Neural cell (in vitro differentiated cells): ENCODE measurements around the gene CCDC15. TPM values are rescaled to one million over a fixed set of nuclear protein-coding genes. Genes with fewer than 3 reads are reported as not detected.

Experiments used
- H2AFZ ChIP-seq: fragments of 200-600, 300-800 bp; sonication (generic), shearing (Covaris generic); 2 replicates; pipeline ENCODE4 v1.6.0; 2014; ENCODE audit warnings: low read depth, mild to moderate bottlenecking, antibody characterized with exemption, low read length, moderate library complexity
- H3F3A ChIP-seq: fragments of 200-600 bp; shearing (Covaris generic); 2 replicates; pipeline ENCODE4 v1.6.1; 2016; ENCODE audit warnings: mild to moderate bottlenecking, moderate library complexity, mixed read lengths, antibody characterized with exemption, low read length; ENCODE audit not compliant: insufficient read depth, poor library complexity, severe bottlenecking
- H3K27ac ChIP-seq: fragments of 200-600, 300-800 bp; sonication (generic), shearing (Covaris generic); 2 replicates; pipeline ENCODE4 v1.5.1; 2014; ENCODE audit warnings: mild to moderate bottlenecking, low read length, moderate library complexity
- H3K27me3 ChIP-seq: fragments of 300-800, 200-600 bp; sonication (generic), shearing (Covaris generic); 2 replicates; pipeline ENCODE4 v1.6.0; 2014; ENCODE audit warnings: mild to moderate bottlenecking, low read depth, low read length, moderate library complexity; ENCODE audit not compliant: insufficient read depth
- H3K36me3 ChIP-seq: fragments of 300-800, 200-600 bp; sonication (generic), shearing (Covaris generic); 2 replicates; pipeline ENCODE4 v1.5.1; 2014; ENCODE audit warnings: mild to moderate bottlenecking, antibody characterized with exemption, low read length, moderate library complexity; ENCODE audit not compliant: insufficient read depth
- H3K4me2 ChIP-seq: fragments of 300-800, 200-600 bp; sonication (generic), shearing (Covaris generic); 2 replicates; pipeline ENCODE4 v1.6.0; 2014; ENCODE audit warnings: mild to moderate bottlenecking, low read length
- H3K4me3 ChIP-seq: fragments of 300-800, 200-600 bp; sonication (generic), shearing (Covaris generic); 2 replicates; pipeline ENCODE4 v1.5.1; 2014; ENCODE audit warnings: mild to moderate bottlenecking, low read length, moderate library complexity
- H3K79me2 ChIP-seq: fragments of 200-600 bp; shearing (Covaris generic); replicated peaks from 2 replicates; pipeline ENCODE4 v1.6.0; 2014; ENCODE audit warnings: mild to moderate bottlenecking, low read length, moderate library complexity; ENCODE audit not compliant: insufficient read depth
- H3K9ac ChIP-seq: fragments of 300-800, 200-600 bp; sonication (generic), shearing (Covaris generic); 2 replicates; pipeline ENCODE4 v1.6.1; 2016; ENCODE audit warnings: mild to moderate bottlenecking, low read length, mixed read lengths
- H3K9me2 ChIP-seq: fragments of 200-600 bp; shearing (Covaris generic); 2 replicates; pipeline ENCODE4 v1.6.1; 2016; ENCODE audit warnings: mild to moderate bottlenecking, low read length, mixed read lengths; ENCODE audit not compliant: insufficient read depth
- H3K9me3 ChIP-seq: fragments of 200-600, 300-800 bp; sonication (generic), shearing (Covaris generic); 2 replicates; pipeline ENCODE4 v1.6.1; 2016; ENCODE audit warnings: mild to moderate bottlenecking, mixed run types, low read length, moderate library complexity, mixed read lengths
- H4K20me1 ChIP-seq: fragments of 200-600 bp; shearing (Covaris generic); 2 replicates; pipeline ENCODE4 v1.6.1; 2016; ENCODE audit warnings: mild to moderate bottlenecking, mixed run types; ENCODE audit not compliant: insufficient read depth
- CTCF ChIP-seq: fragments of 450-650 bp; IDR thresholded peaks from 2 replicates; pipeline ENCODE4 v1.5.1; 2014; ENCODE audit warnings: antibody characterized with exemption, mild to moderate bottlenecking, moderate library complexity; ENCODE audit not compliant: poor library complexity, severe bottlenecking
- EP300 ChIP-seq: fragments of 450-650 bp; conservative IDR thresholded peaks from 2 replicates; pipeline ENCODE4 v1.6.1; 2014; ENCODE audit warnings: antibody characterized with exemption, mild to moderate bottlenecking, moderate library complexity; ENCODE audit not compliant: poor library complexity, severe bottlenecking
- EZH2 ChIP-seq: fragments of 200-600, 300-800 bp; shearing (Covaris generic), sonication (generic); IDR thresholded peaks from 2 replicates; pipeline ENCODE4 v1.6.1; 2014; ENCODE audit warnings: antibody characterized with exemption, low read length, borderline replicate concordance, mild to moderate bottlenecking; ENCODE audit not compliant: insufficient read depth, poor library complexity, severe bottlenecking
- MXI1 ChIP-seq: fragments of 450-650 bp; conservative IDR thresholded peaks from 2 replicates; pipeline ENCODE4 v1.6.1; 2014; ENCODE audit warnings: antibody characterized with exemption, mild to moderate bottlenecking; ENCODE audit not compliant: poor library complexity, severe bottlenecking
- POLR2AphosphoS5 ChIP-seq: IDR thresholded peaks from 2 replicates; pipeline ENCODE4 v1.6.1; 2012
- RAD21 ChIP-seq: fragments of 450-650 bp; conservative IDR thresholded peaks from 2 replicates; pipeline ENCODE4 v1.6.1; 2014; ENCODE audit warnings: antibody characterized with exemption, mild to moderate bottlenecking, moderate library complexity
- REST ChIP-seq: IDR thresholded peaks from 2 replicates; pipeline ENCODE4 v1.6.1; 2012; ENCODE audit warnings: borderline replicate concordance
- SMC3 ChIP-seq: fragments of 450-650 bp; conservative IDR thresholded peaks from 2 replicates; pipeline ENCODE4 v1.6.1; 2014; ENCODE audit warnings: antibody characterized with exemption, mild to moderate bottlenecking, moderate library complexity; ENCODE audit not compliant: poor library complexity
- TAF1 ChIP-seq: IDR thresholded peaks from 2 replicates; pipeline ENCODE4 v1.6.1; 2012; ENCODE audit warnings: low read depth
- polyA plus RNA-seq: library from polyadenylated mRNA; depleted of rRNA; stranded (reverse); fragments of >200 nt; gene quantifications from 2 replicates; pipeline ENCODE4 v1.2.3, GENCODE V29; 2014

Gene CCDC15
- polyA plus RNA-seq, 1 donor from 2014 or later: 2.5 TPM

GRCh38 chr11:124983674-124984511 is 29.9 kb downstream of the CCDC15 start:
- Histone ChIP-seq H4K20me1 (no peaks in the 10 kb centered on the region), H3K4me3 (no peak overlapping the region), H3F3A (no peaks in the 10 kb centered on the region), H3K9me3 (no peaks in the 10 kb centered on the region), H3K27me3 (no peaks in the 10 kb centered on the region), H3K9ac (no peak overlapping the region), H3K4me2 (no peak overlapping the region), H2AFZ (no peak overlapping the region), H3K36me3 (no peaks in the 10 kb centered on the region), H3K9me2 (no peaks in the 10 kb centered on the region), H3K27ac (no peak overlapping the region), H3K79me2 (no peaks in the 10 kb centered on the region)
- TF ChIP-seq CTCF (no peak), TAF1 (no peak), REST (no peak), RAD21 (no peak), EP300 (no peak), SMC3 (no peak), POLR2AphosphoS5 (no peak), MXI1 (no peak), EZH2 (no peak)

GRCh38 chr11:124984512-124984854 is 30.5 kb downstream of the CCDC15 start:
- Histone ChIP-seq H3K36me3 (no peaks in the 10 kb centered on the region), H2AFZ (no peak overlapping the region), H3K27me3 (no peaks in the 10 kb centered on the region), H3K79me2 (no peaks in the 10 kb centered on the region), H3K4me3 (no peak overlapping the region), H3F3A (no peaks in the 10 kb centered on the region), H3K9ac (no peak overlapping the region), H3K9me3 (no peaks in the 10 kb centered on the region), H4K20me1 (no peaks in the 10 kb centered on the region), H3K9me2 (no peaks in the 10 kb centered on the region), H3K4me2 (no peak overlapping the region), H3K27ac (no peak overlapping the region)
- TF ChIP-seq RAD21 (no peak), REST (no peak), CTCF (no peak), EZH2 (no peak), EP300 (no peak), SMC3 (no peak), POLR2AphosphoS5 (no peak), MXI1 (no peak), TAF1 (no peak)
